Measurements from ENCODE around the gene GRIK1.

GRIK1 gene

GRCh38 chr21:29578306-29578705 is 361.5 kb downstream of the GRIK1 start:
- Histone ChIP-seq H4K8ac (ENCODE audit: low read length) (no peak overlapping the region), H3K4me3 (ENCODE audit: insufficient read depth in 1 of 2, low read depth in 1 of 2, low read length in 2 of 2) (no peak overlapping the region), H3K9ac (ENCODE audit: low read length) (no peak overlapping the region), H3K14ac (ENCODE audit: low read length in 2 of 2) (no peak overlapping the region), H4K91ac (ENCODE audit: low read length) (no peak overlapping the region), H2AK5ac (ENCODE audit: low read length, severe bottlenecking) (no peak overlapping the region), H3K4me1 (ENCODE audit: control insufficient read depth, insufficient read depth, low read depth, low read length) (peaks cover 2% of the 10 kb centered on the region), H2BK5ac (ENCODE audit: low read depth, low read length, poor library complexity, severe bottlenecking) (no peak overlapping the region), H3K4ac (ENCODE audit: low read depth in 1 of 2, low read length in 2 of 2) (no peak overlapping the region), H3K4me2 (ENCODE audit: low read length, poor library complexity, severe bottlenecking) (no peak overlapping the region), H3K9me3 (ENCODE audit: control insufficient read depth, low read length) (no peaks in the 10 kb centered on the region), H3K27ac (ENCODE audit: low read length, poor library complexity, severe bottlenecking) (no peak overlapping the region), H3K23ac (ENCODE audit: low read length in 2 of 2) (no peak overlapping the region), H2BK15ac (ENCODE audit: low read depth, poor library complexity, severe bottlenecking) (no peak overlapping the region), H3K36me3 (ENCODE audit: control insufficient read depth in 1 of 2, insufficient read depth in 2 of 2, low read depth in 1 of 2, low read length in 2 of 2) (no peaks in the 10 kb centered on the region), H2BK120ac (ENCODE audit: low read depth, low read length) (no peak overlapping the region), H2BK12ac (ENCODE audit: low read length in 2 of 2) (no peak overlapping the region), H3K18ac (ENCODE audit: low read depth in 1 of 2, low read length in 2 of 2) (no peak overlapping the region), H3K27me3 (ENCODE audit: control insufficient read depth in 1 of 2, insufficient read depth in 1 of 2, low read length in 2 of 2) (no peaks in the 10 kb centered on the region), H3K79me1 (replicated peaks; ENCODE audit: low read length, poor library complexity, severe bottlenecking) (no peaks in the 10 kb centered on the region), H2AFZ (ENCODE audit: low read depth, low read length) (no peak overlapping the region)
- 98% methylated on average over 6 of the region's 7 CpGs for WGBS
- DNase-seq = no peak

GRCh38 chr21:29571949-29572348 is 367.8 kb downstream of the GRIK1 start:
- Histone ChIP-seq H2BK12ac (ENCODE audit: low read length in 2 of 2) (no peak overlapping the region), H3K4me3 (ENCODE audit: insufficient read depth in 1 of 2, low read depth in 1 of 2, low read length in 2 of 2) (no peak overlapping the region), H4K91ac (ENCODE audit: low read length) (no peak overlapping the region), H3K36me3 (ENCODE audit: control insufficient read depth in 1 of 2, insufficient read depth in 2 of 2, low read depth in 1 of 2, low read length in 2 of 2) (no peaks in the 10 kb centered on the region), H3K27me3 (ENCODE audit: control insufficient read depth in 1 of 2, insufficient read depth in 1 of 2, low read length in 2 of 2) (no peaks in the 10 kb centered on the region), H3K23ac (ENCODE audit: low read length in 2 of 2) (no peak overlapping the region), H4K8ac (ENCODE audit: low read length) (no peak overlapping the region), H3K4ac (ENCODE audit: low read depth in 1 of 2, low read length in 2 of 2) (no peak overlapping the region), H2BK15ac (ENCODE audit: low read depth, poor library complexity, severe bottlenecking) (no peak overlapping the region), H2BK5ac (ENCODE audit: low read depth, low read length, poor library complexity, severe bottlenecking) (no peak overlapping the region), H2BK120ac (ENCODE audit: low read depth, low read length) (no peak overlapping the region), H3K9ac (ENCODE audit: low read length) (no peak overlapping the region), H2AK5ac (ENCODE audit: low read length, severe bottlenecking) (no peak overlapping the region), H3K18ac (ENCODE audit: low read depth in 1 of 2, low read length in 2 of 2) (no peak overlapping the region), H2AFZ (ENCODE audit: low read depth, low read length) (no peak overlapping the region), H3K9me3 (ENCODE audit: control insufficient read depth, low read length) (no peaks in the 10 kb centered on the region), H3K4me2 (ENCODE audit: low read length, poor library complexity, severe bottlenecking) (no peak overlapping the region), H3K27ac (ENCODE audit: low read length, poor library complexity, severe bottlenecking) (no peak overlapping the region), H3K4me1 (ENCODE audit: control insufficient read depth, insufficient read depth, low read depth, low read length) (no peaks in the 10 kb centered on the region), H3K79me1 (replicated peaks; ENCODE audit: low read length, poor library complexity, severe bottlenecking) (no peaks in the 10 kb centered on the region), H3K14ac (ENCODE audit: low read length in 2 of 2) (no peak overlapping the region)
- 97% methylated on average over 7 of the region's 7 CpGs for WGBS
- DNase-seq = no peak

GRCh38 chr21:29568020-29568697 is 371.6 kb downstream of the GRIK1 start:
- H3K36me3 ChIP-seq (ENCODE audit: control insufficient read depth in 1 of 2, insufficient read depth in 2 of 2, low read depth in 1 of 2, low read length in 2 of 2) = no peaks in the 10 kb centered on the region
- H2AFZ ChIP-seq (ENCODE audit: low read depth, low read length) = no peak overlapping the region
- H2BK15ac ChIP-seq (ENCODE audit: low read depth, poor library complexity, severe bottlenecking) = no peak overlapping the region
- H3K9ac ChIP-seq (ENCODE audit: low read length) = no peak overlapping the region
- no CpG with 5 or more reads among the region's 1 CpG for WGBS
- no peak overlapping the region for H3K18ac ChIP-seq (ENCODE audit: low read depth in 1 of 2, low read length in 2 of 2)
- H4K91ac ChIP-seq (ENCODE audit: low read length) = no peak overlapping the region
- H2AK5ac ChIP-seq (ENCODE audit: low read length, severe bottlenecking) = no peak overlapping the region
- H3K79me1 ChIP-seq (replicated peaks; ENCODE audit: low read length, poor library complexity, severe bottlenecking) = no peaks in the 10 kb centered on the region
- H2BK12ac ChIP-seq (ENCODE audit: low read length in 2 of 2) = no peak overlapping the region
- H3K14ac ChIP-seq (ENCODE audit: low read length in 2 of 2) = no peak overlapping the region
- H3K27me3 ChIP-seq (ENCODE audit: control insufficient read depth in 1 of 2, insufficient read depth in 1 of 2, low read length in 2 of 2) = no peaks in the 10 kb centered on the region
- H4K8ac ChIP-seq (ENCODE audit: low read length) = no peak overlapping the region
- H2BK120ac ChIP-seq (ENCODE audit: low read depth, low read length) = no peak overlapping the region
- H3K4me1 ChIP-seq (ENCODE audit: control insufficient read depth, insufficient read depth, low read depth, low read length) = peaks cover 1% of the 10 kb centered on the region
- no peak overlapping the region for H3K4ac ChIP-seq (ENCODE audit: low read depth in 1 of 2, low read length in 2 of 2)
- no peak overlapping the region for H2BK5ac ChIP-seq (ENCODE audit: low read depth, low read length, poor library complexity, severe bottlenecking)
- no peak overlapping the region for H3K27ac ChIP-seq (ENCODE audit: low read length, poor library complexity, severe bottlenecking)
- no peak for DNase-seq
- no peak overlapping the region for H3K23ac ChIP-seq (ENCODE audit: low read length in 2 of 2)
- no peak overlapping the region for H3K4me3 ChIP-seq (ENCODE audit: insufficient read depth in 1 of 2, low read depth in 1 of 2, low read length in 2 of 2)
- no peaks in the 10 kb centered on the region for H3K9me3 ChIP-seq (ENCODE audit: control insufficient read depth, low read length)
- no peak overlapping the region for H3K4me2 ChIP-seq (ENCODE audit: low read length, poor library complexity, severe bottlenecking)

- Histone ChIP-seq H3K36me3 (ENCODE audit: control insufficient read depth in 1 of 2, insufficient read depth in 2 of 2, low read depth in 1 of 2, low read length in 2 of 2) (no peaks in the 10 kb centered on the region), H3K18ac (ENCODE audit: low read depth in 1 of 2, low read length in 2 of 2) (no peak overlapping the region), H3K14ac (ENCODE audit: low read length in 2 of 2) (no peak overlapping the region), H2BK5ac (ENCODE audit: low read depth, low read length, poor library complexity, severe bottlenecking) (no peak overlapping the region), H2BK15ac (ENCODE audit: low read depth, poor library complexity, severe bottlenecking) (no peak overlapping the region), H3K4ac (ENCODE audit: low read depth in 1 of 2, low read length in 2 of 2) (no peak overlapping the region), H3K27ac (ENCODE audit: low read length, poor library complexity, severe bottlenecking) (no peak overlapping the region), H3K4me2 (ENCODE audit: low read length, poor library complexity, severe bottlenecking) (no peak overlapping the region), H3K27me3 (ENCODE audit: control insufficient read depth in 1 of 2, insufficient read depth in 1 of 2, low read length in 2 of 2) (no peaks in the 10 kb centered on the region), H3K9me3 (ENCODE audit: control insufficient read depth, low read length) (no peaks in the 10 kb centered on the region), H2AFZ (ENCODE audit: low read depth, low read length) (no peak overlapping the region), H3K4me3 (ENCODE audit: insufficient read depth in 1 of 2, low read depth in 1 of 2, low read length in 2 of 2) (no peak overlapping the region), H3K4me1 (ENCODE audit: control insufficient read depth, insufficient read depth, low read depth, low read length) (no peaks in the 10 kb centered on the region), H3K23ac (ENCODE audit: low read length in 2 of 2) (no peak overlapping the region), H2AK5ac (ENCODE audit: low read length, severe bottlenecking) (no peak overlapping the region), H2BK120ac (ENCODE audit: low read depth, low read length) (no peak overlapping the region), H3K79me1 (replicated peaks; ENCODE audit: low read length, poor library complexity, severe bottlenecking) (no peaks in the 10 kb centered on the region), H3K9ac (ENCODE audit: low read length) (no peak overlapping the region), H4K91ac (ENCODE audit: low read length) (no peak overlapping the region), H2BK12ac (ENCODE audit: low read length in 2 of 2) (no peak overlapping the region), H4K8ac (ENCODE audit: low read length) (no peak overlapping the region)
- WGBS = 100% methylated on average over 1 of the region's 1 CpG
- no peak for DNase-seq
These were observed 381.7 kb downstream of the GRIK1 start for GRCh38 chr21:29557931-29558725.

Data from mesenchymal stem cell (in vitro differentiated cells and primary cell).